Hippocampal formation (tissue), 2 donors: ENCODE data around the gene CAPG.
"Not testable (repeated sequence)": the region's sequence is repeated elsewhere in the genome, so short reads cannot be mapped to it uniquely, and the experiment has no call there.

ENCODE experiments used
- DNase-seq, 2 donors: peaks; one replicate each; lab custom pipeline; 2025; lab: John Stamatoyannopoulos, UW

CAPG gene

GRCh38 chr2:85396531-85397470 lies 13.4 kb downstream of the CAPG start:
- no peak for DNase-seq

DNA sequence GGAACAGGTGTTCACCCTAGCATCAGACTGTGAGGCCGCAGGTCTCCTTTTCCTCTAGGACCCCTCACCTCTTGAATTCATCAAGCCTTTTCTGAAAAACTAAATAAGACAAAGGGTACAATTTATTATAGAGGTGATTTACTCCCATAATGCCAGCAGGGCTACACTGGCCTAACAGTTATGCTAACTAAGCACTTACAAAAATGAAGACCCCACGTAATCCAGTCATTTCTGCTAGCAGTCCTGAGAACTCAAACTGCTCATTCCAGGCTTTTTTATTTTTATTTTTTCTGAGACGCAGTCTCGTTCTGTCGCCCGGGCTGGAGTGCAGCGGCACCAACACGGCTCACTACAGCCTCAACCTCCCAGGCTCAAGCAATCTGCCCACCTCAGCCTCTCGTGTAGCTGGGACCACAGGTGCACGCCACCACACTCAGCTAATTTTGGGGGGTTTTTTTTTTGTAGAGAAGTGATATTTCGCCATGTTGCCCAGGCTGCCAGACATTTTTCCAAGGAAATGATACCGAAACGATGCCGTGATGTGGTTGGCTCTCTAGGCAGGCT lies 14.2 kb downstream of the CAPG start:
- DNase-seq, result no peak

- no peak for DNase-seq
These were observed 15.2 kb downstream of the CAPG start for GRCh38 chr2:85394976-85395375.

DNA sequence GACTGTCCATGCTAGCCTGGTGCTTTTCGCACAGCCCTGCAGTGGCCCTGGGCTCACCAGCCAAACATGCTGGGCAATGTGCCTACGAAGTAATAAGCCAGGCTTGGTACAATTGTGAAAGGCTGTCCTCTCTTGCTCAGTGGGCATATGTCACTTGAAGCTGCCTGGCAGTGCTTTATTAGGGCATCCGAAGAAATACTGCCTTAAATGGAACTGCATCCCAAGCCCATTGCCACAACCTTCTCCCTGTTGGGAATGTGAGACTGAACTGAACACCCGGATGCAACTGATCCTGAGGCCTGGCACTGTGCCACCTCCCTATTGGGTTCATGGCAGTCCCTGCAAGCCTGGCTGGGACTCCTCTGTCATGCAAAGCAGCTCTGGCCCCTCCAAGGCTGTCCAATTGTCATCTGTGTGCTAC lies 15.9 kb downstream of the CAPG start:
- peak; percentile 71 to 83 for DNase-seq

DNA sequence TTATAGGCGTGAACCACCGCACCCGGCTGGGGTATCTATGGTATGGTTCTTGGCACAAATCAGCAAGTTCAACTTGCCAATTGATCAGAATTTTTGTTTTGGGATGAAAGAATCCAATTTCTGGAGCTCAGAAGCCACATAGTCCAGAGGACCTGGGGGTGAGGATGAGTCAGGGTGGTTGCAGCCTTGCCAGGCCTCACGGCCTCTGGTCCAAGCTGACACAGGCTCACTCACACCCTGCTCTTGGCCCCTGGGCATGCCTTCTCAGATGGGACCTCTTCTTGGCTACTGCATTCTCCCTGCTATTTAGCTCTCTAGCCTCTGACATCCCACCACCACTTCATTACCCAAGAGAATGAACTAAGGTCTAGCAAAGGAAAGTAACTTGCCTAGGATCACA lies 16.3 kb downstream of the CAPG start:
- DNase-seq, result no peak

DNA sequence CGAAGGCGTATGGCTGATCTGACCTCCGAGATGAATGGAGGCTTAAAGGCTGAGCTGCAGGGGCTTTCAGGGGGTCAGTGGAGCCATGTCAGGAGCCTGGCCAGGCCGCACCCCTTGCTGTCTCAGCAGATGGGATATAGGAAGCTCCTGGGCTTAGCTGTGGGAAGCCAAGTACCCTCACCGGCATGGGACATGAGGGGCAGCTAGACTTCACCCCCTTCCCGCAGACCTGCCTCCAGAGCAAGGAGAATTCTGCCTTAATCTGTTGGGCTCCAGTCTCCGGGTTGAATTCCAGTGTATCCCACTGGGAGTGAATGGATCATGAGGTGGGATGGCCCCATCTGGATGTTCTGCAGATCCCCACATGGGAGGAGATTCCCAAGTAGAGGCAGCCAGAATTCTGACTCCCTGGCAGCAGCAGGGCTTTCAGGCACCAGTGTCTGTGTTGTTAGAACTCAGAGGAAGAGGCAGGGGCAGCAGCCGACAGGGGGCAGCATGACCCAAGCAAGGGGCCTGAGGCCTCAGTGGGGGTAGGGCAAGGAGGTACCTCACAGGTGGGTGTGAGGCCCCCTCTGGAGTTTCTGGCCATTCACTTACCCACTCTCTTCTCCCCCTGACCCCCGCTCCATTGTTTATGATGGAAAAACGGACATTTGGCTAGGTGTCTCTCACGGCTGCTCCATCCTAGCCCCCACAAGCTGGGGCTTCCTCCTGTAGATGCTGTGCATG lies 19.1 kb downstream of the CAPG start:
- DNase-seq, result peak in 1 of 2 donors; percentile 36

DNA sequence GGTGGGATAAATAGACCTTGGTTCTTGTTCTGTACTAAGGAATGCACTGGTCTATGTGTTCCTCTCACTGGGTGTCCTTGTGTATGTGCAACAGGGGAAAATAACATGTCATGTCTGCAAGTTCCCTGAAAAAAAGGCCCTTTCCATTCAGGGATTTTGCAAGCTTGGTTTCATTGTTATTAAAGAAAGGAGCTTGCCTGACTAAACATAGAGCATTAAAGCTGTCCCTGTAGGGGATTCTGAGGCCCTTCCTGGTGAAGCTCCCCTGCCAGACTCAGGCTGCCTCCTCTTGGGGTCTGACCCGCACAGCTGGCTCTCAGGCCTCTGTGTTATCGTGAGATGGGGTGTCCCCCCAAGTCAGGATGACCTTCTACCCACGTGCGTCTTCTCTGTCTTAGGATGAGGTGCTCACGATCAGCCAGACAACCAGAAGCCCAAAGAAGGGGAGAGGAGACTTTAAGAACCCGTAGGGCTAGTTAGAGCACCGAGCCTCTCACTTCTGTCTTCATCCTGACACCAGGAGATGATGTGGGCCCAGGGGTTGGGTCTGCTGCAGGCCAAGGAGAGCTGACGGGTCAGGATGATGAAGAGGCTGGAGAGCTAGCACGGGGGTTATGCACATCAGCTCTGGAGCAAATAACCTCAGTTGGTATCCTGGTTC lies 21.2 kb downstream of the CAPG start:
- DNase-seq, result no peak

- DNase-seq, result no peak
These were observed 22.4 kb downstream of the CAPG start for GRCh38 chr2:85387754-85388153.

GRCh38 chr2:85385746-85386145 lies 24.4 kb downstream of the CAPG start:
- DNase-seq, result no peak

DNA sequence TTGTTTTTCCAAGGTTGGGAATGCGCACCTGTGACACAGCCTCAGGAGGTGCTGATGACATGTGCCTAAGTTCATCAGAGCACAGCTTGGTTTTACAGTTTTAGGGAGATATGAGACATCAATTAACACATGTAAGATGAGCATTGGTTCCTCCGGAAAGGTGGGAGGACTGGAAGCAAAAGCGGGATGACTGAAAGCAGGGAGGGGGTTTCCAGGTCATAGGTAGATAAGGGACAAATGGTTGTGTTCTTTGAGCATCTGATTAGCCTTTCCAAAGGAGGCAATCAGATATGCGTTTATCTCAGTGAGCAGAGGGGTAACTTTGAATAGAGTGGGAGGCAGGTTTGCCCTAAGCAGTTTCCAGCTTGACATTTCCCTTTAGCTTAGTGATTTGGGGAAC lies 26.3 kb downstream of the CAPG start:
- DNase-seq, result no peak

DNA sequence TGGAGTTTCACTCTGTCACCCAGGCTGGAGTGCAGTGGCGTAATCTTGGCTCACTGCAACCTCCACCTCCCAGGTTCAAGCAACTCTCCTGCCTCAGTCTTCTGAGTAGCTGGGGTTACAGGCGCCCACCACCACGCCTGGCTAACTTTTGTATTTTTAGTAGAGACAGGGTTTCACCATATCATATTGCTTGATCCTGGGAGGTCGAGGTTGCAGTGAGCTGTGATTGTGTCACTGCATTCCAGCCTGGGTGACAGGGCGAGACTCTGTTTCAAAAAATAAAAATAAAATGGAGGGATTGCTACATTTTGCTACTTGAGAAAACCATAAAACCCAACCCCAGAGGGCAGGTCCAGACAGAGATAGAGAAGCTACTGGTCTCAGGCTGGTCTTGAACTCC lies 27.0 kb downstream of the CAPG start:
- DNase-seq, result not testable (repeated sequence)

DNA sequence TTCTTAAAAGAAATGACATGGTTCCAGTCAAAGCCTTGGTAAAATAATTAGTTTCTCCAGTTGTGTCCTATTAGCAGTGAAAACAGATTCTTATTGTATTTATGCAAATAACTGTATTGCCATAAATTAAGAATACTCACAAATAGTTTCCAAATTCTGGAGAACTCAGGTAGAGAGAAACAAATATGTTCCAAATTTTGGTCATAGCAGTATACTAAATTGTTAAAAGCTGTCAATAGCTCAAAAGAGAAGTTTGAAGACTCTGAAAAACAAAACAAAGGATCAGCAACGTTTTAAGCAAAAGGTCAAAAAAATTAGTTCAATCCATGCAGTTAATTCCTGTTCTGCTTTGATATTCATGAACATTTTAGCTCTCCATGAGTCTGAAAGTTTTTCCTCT lies 30.1 kb downstream of the CAPG start:
- DNase-seq, result no peak

- DNase-seq, result no peak
These were observed 31.9 kb downstream of the CAPG start for GRCh38 chr2:85378257-85378656.

DNA sequence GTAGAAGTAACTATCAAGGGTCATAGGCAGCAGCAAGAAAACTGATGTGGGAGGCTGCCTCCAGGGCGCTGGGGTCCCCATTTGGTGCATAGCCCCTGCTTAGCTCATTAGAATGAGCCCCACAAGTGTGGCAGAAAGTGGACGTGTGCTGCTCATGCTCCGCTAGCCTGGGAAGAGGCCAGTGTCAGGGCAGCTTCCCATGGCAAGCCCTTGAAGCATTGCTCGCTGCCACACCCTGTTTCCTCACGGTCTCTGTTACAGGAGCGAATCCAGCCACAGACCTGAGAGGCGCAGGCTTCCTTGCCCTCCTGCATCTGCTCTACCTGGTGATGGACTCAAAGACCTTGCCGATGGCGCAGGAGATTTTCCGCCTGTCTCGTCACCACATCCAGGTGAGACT lies 33.1 kb downstream of the CAPG start:
- DNase-seq, result no peak

GRCh38 chr2:85376291-85377065 lies 33.7 kb downstream of the CAPG start:
- no peak for DNase-seq

- no peak for DNase-seq
These were observed 39.1 kb downstream of the CAPG start for GRCh38 chr2:85371045-85371444.

DNA sequence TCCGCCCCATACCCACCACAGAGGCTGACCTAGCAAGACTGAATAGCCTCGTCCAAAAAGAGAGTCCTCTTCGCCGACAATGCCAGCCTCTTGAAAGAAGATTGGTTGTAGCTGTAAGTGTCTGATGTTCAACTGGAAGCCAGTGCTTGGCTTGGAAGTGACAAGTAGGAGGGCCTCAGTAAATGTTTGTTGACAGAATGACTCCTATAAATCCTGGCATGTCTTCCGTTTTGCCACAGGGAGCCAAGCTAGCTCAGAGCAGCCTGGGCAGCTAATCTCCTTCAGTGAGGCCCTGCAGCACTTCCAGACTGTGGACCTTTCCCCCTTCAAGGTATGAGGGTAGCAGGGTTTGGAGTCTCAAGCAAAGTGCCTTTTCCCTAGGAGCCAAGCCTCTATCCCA lies 40.7 kb downstream of the CAPG start:
- DNase-seq, result no peak

GRCh38 chr2:85368921-85369320 lies 41.2 kb downstream of the CAPG start:
- no peak for DNase-seq

GRCh38 chr2:85367180-85367579 lies 43.0 kb downstream of the CAPG start:
- DNase-seq, result no peak

GRCh38 chr2:85362653-85363387 lies 47.3 kb downstream of the CAPG start:
- not testable (repeated sequence) for DNase-seq

GRCh38 chr2:85357736-85358135 lies 52.4 kb downstream of the CAPG start:
- DNase-seq, result no peak
